SK-N-MC (cell line): Measurements from ENCODE around the gene DUSP22.

Experiments
- DNase-seq: peaks from one replicate; pipeline ENCODE4 v3.0.0-alpha.2; 2011; ENCODE audit warnings: low read depth, low spot score
- H3K27ac ChIP-seq: fragments of 200-600 bp; sonication (generic); 2 replicates; pipeline ENCODE4 v1.5.1; 2016; ENCODE audit warnings: mixed run types
- H3K36me3 ChIP-seq: fragments of 200-600 bp; sonication (generic); 2 replicates; pipeline ENCODE4 v1.6.1; 2017; ENCODE audit warnings: antibody characterized with exemption, low read length, mixed read lengths; ENCODE audit not compliant: insufficient read depth
- H3K4me3 ChIP-seq: fragments of 200-600 bp; sonication (generic); 2 replicates; pipeline ENCODE4 v1.5.1; 2016
- H3K9ac ChIP-seq: fragments of 200-600 bp; sonication (generic); 2 replicates; pipeline ENCODE4 v1.8.0; 2017; ENCODE audit warnings: mixed run types, mixed read lengths; ENCODE audit not compliant: insufficient read length
- H3K9me3 ChIP-seq: fragments of 200-600 bp; sonication (generic); 2 replicates; pipeline ENCODE4 v1.6.1; 2017; ENCODE audit warnings: low read depth, mild to moderate bottlenecking, antibody characterized with exemption, low read length, moderate library complexity, mixed read lengths
- EZH2 ChIP-seq: fragments of 200-600 bp; sonication (generic); IDR thresholded peaks from one replicate; pipeline ENCODE4 v1.6.1; 2017; ENCODE audit warnings: antibody characterized with exemption
- FOXP2 ChIP-seq: optimal IDR thresholded peaks from 2 replicates; pipeline ENCODE3; 2011; ENCODE audit warnings: mild to moderate bottlenecking, moderate library complexity; ENCODE audit not compliant: insufficient read depth; ENCODE audit errors: extremely low read length, control extremely low read depth
- POLR2AphosphoS5 ChIP-seq: IDR thresholded peaks from 2 replicates; pipeline ENCODE4 v1.6.1; 2012; ENCODE audit warnings: mild to moderate bottlenecking, low read depth, low read length, borderline replicate concordance

Gene DUSP22

GRCh38 chr6:346386-347030, 54.2 kb downstream of the DUSP22 start:
- Histone ChIP-seq H3K9me3 (no peaks in the 10 kb centered on the region), H3K9ac (no peak overlapping the region), H3K36me3 (no peaks in the 10 kb centered on the region), H3K27ac (no peak overlapping the region), H3K4me3 (no peak overlapping the region)
- no peak for DNase-seq
- TF ChIP-seq EZH2 (no peak), POLR2AphosphoS5 (no peak), FOXP2 (no peak)

- DNase-seq: no peak
- TF ChIP-seq FOXP2 (no peak), EZH2 (no peak), POLR2AphosphoS5 (no peak)
- Histone ChIP-seq H3K9ac (no peak overlapping the region), H3K9me3 (no peaks in the 10 kb centered on the region), H3K36me3 (no peaks in the 10 kb centered on the region), H3K4me3 (no peak overlapping the region), H3K27ac (no peak overlapping the region)
These were observed 54.9 kb downstream of the DUSP22 start for GRCh38 chr6:347232-347631.

- no peaks in the 10 kb centered on the region for H3K36me3 ChIP-seq
- TF ChIP-seq FOXP2: no peak
- no peak for TF ChIP-seq POLR2AphosphoS5
- TF ChIP-seq EZH2: no peak
- no peak overlapping the region for H3K9ac ChIP-seq
- H3K9me3 ChIP-seq: no peaks in the 10 kb centered on the region
- DNase-seq: no peak
- no peak overlapping the region for H3K4me3 ChIP-seq
- no peak overlapping the region for H3K27ac ChIP-seq
These were observed 55.9 kb downstream of the DUSP22 start for GRCh38 chr6:347951-348859.

DNA sequence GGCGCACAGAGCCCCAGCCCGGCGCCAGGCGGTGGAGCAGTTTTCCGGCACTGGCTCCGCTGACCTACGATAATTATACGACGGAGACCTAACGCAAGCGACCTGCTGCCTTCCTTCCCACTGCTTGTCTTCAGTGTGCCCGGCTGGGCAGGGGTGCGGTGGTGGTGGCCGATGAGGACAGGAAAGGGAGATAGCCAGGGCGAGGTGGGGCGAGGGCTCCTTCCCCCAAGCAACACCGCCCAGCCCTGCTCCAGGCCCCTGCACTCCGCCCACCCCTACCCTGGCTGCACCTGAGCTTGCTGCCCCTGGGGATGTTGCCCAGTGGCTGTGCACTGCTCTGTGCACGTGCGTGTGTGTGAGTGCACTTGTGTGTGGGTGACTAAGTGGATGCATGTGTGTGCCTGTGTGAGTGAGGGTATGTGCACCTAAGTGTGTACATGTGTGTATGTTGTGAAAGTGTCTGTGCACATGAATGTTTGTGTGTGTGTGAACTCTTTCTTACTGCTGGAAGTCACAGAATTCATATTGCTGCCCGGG, 56.6 kb downstream of the DUSP22 start:
- no peak for DNase-seq
- Histone ChIP-seq H3K4me3 (no peak overlapping the region), H3K36me3 (no peaks in the 10 kb centered on the region), H3K27ac (no peak overlapping the region), H3K9ac (no peak overlapping the region), H3K9me3 (no peaks in the 10 kb centered on the region)
- TF ChIP-seq EZH2 (no peak), FOXP2 (no peak)

DNA sequence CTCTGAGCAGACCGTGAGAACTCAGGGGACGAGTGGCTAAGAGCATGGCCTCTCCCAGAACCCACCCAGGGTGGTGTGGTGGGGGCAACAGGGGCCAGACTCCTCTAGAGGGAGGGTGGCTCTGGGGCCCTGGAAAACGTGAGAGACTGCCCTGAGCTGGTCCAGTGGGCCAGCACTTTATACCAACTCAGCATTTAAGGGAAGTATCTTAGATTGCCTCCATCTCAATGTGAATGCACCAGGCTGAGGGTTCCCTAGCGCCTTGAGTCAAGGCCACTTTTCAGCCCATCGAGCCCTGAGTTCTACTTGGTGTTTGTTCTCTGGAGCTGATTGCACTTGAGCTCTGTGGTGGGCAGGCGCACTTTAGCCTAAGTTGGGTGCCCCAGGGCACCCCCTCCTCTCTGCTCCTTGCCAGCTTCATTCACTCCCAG, 57.2 kb downstream of the DUSP22 start:
- no peaks in the 10 kb centered on the region for H3K9me3 ChIP-seq
- H3K4me3 ChIP-seq: no peak overlapping the region
- no peak for DNase-seq
- H3K36me3 ChIP-seq: no peaks in the 10 kb centered on the region
- no peak overlapping the region for H3K27ac ChIP-seq
- TF ChIP-seq POLR2AphosphoS5 (no peak), FOXP2 (no peak), EZH2 (no peak)
- no peak overlapping the region for H3K9ac ChIP-seq

GRCh38 chr6:350371-350770, 58.1 kb downstream of the DUSP22 start:
- H3K9ac ChIP-seq: no peak overlapping the region
- no peaks in the 10 kb centered on the region for H3K9me3 ChIP-seq
- H3K27ac ChIP-seq: no peak overlapping the region
- no peaks in the 10 kb centered on the region for H3K36me3 ChIP-seq
- TF ChIP-seq POLR2AphosphoS5: no peak
- no peak for TF ChIP-seq FOXP2
- no peak for TF ChIP-seq EZH2
- H3K4me3 ChIP-seq: no peak overlapping the region
- no peak for DNase-seq

DNA sequence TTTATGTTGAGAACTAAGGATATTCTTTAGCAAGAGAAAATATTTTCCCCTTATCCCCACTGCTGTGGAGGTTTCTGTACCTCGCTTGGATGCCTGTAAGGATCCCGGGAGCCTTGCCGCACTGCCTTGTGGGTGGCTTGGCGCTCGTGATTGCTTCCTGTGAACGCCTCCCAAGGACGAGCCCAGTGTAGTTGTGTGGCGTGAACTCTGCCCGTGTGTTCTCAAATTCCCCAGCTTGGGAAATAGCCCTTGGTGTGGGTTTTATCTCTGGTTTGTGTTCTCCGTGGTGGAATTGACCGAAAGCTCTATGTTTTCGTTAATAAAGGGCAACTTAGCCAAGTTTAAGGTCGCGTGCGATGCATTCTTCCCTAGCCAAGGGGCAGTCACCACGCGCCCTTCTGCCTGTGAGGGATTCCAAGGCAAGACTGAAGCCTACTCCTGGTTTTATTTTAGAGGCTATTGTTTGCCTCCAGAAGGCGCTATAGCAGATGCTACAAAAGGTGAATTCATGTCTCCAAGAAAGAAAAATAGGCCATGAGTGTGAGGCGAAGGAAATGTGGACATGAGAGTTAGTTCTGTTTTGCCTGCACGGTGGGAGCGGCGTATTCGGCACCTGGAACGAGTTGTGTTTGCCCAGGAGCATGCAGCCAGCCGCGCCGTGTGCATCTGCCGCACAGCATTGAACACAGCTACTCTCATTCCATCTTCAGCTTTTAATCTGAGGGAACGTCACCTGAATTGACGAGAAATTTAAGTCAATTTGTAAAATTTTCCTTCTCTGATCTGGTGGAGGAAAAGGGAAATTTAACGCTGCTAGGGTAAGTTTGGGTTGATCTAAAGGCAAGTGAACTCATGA, 59.0 kb downstream of the DUSP22 start:
- Histone ChIP-seq H3K4me3 (no peak overlapping the region), H3K27ac (no peak overlapping the region), H3K9me3 (no peaks in the 10 kb centered on the region), H3K9ac (no peak overlapping the region), H3K36me3 (no peaks in the 10 kb centered on the region)
- DNase-seq: no peak
- no peak for TF ChIP-seq EZH2
- no peak for TF ChIP-seq FOXP2
- TF ChIP-seq POLR2AphosphoS5: no peak

DNA sequence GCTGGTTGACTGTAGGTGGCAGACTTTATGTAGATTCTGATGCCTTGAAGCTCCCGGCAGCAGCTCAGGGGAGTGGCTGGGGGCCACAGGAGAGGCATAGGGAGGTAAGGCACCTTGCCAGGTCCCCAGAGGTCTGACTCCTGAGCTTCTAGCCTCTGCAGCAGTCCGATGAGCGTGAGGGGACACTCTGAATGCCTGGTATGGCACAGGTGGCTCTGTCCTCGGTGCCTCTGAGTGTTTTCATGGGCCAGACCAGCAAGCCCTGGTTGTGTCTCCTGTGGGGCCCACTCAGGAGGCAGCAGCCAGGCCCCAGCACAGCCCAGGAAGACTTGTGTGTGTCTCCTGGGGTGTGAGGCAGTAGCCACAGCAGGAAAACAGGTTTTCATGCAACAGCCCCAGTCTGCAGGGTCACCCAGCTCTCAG, 59.6 kb downstream of the DUSP22 start:
- Histone ChIP-seq H3K27ac (no peak overlapping the region), H3K4me3 (no peak overlapping the region), H3K9me3 (no peaks in the 10 kb centered on the region), H3K9ac (no peak overlapping the region), H3K36me3 (no peaks in the 10 kb centered on the region)
- no peak for DNase-seq
- TF ChIP-seq FOXP2 (no peak), POLR2AphosphoS5 (no peak), EZH2 (no peak)
